LNCAP (cell line): ENCODE data around the gene LRRFIP1.

Source experiments
- CTCF ChIP-seq: fragments of 450-650 bp; IDR thresholded peaks from 2 replicates; pipeline ENCODE4 v1.5.1; 2017; ENCODE audit warnings: mild to moderate bottlenecking

The LRRFIP1 gene

DNA sequence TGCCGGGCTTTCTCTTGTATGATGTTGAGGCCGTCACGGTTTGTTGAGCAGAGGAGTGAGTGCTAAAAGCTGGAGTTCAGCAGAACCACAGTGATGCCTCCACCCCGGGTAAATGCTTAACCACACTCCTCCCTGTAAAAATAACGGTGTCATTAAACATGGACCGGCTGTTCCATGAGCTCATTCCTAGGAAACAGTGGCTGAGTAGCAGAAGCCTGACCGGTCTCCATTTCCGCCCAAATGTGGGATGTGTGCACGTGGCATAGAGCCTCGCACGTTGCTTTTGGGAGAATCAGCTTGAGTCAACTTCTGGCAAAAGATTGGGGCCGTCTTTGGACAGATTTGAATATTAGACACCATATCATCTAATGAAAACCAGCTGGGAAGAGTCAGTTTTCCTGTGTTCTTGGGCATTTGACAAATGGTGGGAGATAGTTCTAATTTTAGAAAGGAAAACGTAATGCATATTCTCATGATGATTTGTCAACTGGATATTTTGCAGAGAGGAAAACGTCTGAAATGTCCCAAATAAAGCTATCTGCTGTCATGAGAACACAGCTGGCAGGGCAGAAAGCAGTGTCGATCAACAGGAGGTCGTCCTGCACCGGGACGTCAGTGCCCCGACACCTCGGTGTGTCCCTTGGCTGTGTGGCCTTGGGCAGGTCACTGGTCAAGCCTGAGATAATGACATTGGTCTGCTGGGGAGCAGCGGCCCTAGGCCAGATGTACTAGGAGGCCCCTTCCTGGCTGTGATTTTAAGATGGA, 42.4 kb downstream of the LRRFIP1 start:
- no peak for TF ChIP-seq CTCF

DNA sequence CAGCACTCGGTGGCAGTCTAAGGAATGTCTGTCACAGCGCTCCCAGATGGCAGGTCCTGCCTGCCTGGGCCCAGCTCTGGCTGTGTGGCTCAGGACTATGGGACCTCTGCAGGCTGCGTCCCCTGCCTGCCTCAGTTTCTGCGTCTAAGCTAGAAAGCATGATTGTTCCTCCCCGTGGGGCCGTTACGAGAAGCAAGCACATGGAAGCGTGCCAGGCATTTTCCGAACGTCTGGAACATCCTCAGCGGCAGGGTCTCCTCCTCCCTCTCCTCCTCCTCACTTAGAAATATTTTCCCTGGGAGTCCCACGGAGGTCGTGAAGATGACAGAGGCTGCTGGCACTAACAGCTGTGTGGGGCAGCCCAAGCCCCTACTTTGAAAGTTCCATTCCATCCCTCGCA, 43.3 kb downstream of the LRRFIP1 start:
- no peak for TF ChIP-seq CTCF

- TF ChIP-seq CTCF, result no peak
Observed at GRCh38 chr2:237671466-237672138, 44.2 kb downstream of the LRRFIP1 start.

- TF ChIP-seq CTCF, result no peak
Observed at GRCh38 chr2:237672731-237673129, 45.3 kb downstream of the LRRFIP1 start.

GRCh38 chr2:237673130-237674001, 46.0 kb downstream of the LRRFIP1 start:
- peak; percentile 32; the same call in 1 of the 2 replicates for TF ChIP-seq CTCF

- TF ChIP-seq CTCF, result no peak
Observed at GRCh38 chr2:237674731-237675276, 47.4 kb downstream of the LRRFIP1 start.

- no peak for TF ChIP-seq CTCF
Observed at GRCh38 chr2:237675316-237675715, 47.9 kb downstream of the LRRFIP1 start.
